Glutamatergic neuron (in vitro differentiated cells): ENCODE results near the gene OR56B1. TPM values are rescaled to one million over a fixed set of nuclear protein-coding genes. Genes with fewer than 3 reads are reported as not detected.

ENCODE experiments used
- DNase-seq: peaks from one replicate; pipeline ENCODE4 v3.0.0; 2022
- H3K27ac Mint-ChIP-seq: one replicate; pipeline ENCODE4 v1.8.0; 2020; ENCODE audit warnings: mild to moderate bottlenecking, mixed read lengths, inconsistent platforms; ENCODE audit not compliant: unreplicated experiment
- H3K27me3 Mint-ChIP-seq: one replicate; pipeline ENCODE4 v1.8.0; 2020; ENCODE audit warnings: mild to moderate bottlenecking, moderate library complexity, mixed read lengths, inconsistent platforms; ENCODE audit not compliant: unreplicated experiment
- H3K36me3 Mint-ChIP-seq: one replicate; pipeline ENCODE4 v1.8.0; 2020; ENCODE audit warnings: mild to moderate bottlenecking, mixed read lengths, inconsistent platforms; ENCODE audit not compliant: unreplicated experiment
- H3K4me1 Mint-ChIP-seq: one replicate; pipeline ENCODE4 v1.8.0; 2020; ENCODE audit warnings: mild to moderate bottlenecking, low read depth, mixed read lengths, inconsistent platforms; ENCODE audit not compliant: unreplicated experiment
- H3K4me3 Mint-ChIP-seq: one replicate; pipeline ENCODE4 v1.8.0; 2020; ENCODE audit warnings: mild to moderate bottlenecking, mixed read lengths, inconsistent platforms; ENCODE audit not compliant: unreplicated experiment
- H3K9me3 Mint-ChIP-seq: one replicate; pipeline ENCODE4 v1.8.0; 2020; ENCODE audit warnings: mild to moderate bottlenecking, moderate library complexity, mixed read lengths, inconsistent platforms; ENCODE audit not compliant: unreplicated experiment
- CTCF ChIP-seq: fragments of 200-600 bp; sonication (generic); IDR thresholded peaks from one replicate; pipeline ENCODE4 v1.5.0; 2021; ENCODE audit not compliant: partially characterized antibody, unreplicated experiment
- total RNA-seq: library from RNA; stranded (reverse); fragmentation: NEBNext Ultra II Directional; extraction: Animal tissue kit (Norgen Biotek cat#: 25700); gene quantifications from one replicate; pipeline ENCODE4 v1.2.1, GENCODE V29; 2021; ENCODE audit not compliant: unreplicated experiment

OR56B1 gene
- total RNA-seq, 1 donor from 2014 or later, result not detected

- Mint-ChIP-seq H3K9me3 (no peaks in the 10 kb centered on the region), H3K4me1 (no peaks in the 10 kb centered on the region), H3K36me3 (no peaks in the 10 kb centered on the region), H3K4me3 (no peak overlapping the region), H3K27me3 (no peaks in the 10 kb centered on the region), H3K27ac (no peak overlapping the region)
- no peak for TF ChIP-seq CTCF
- DNase-seq, result no peak
Measured at GRCh38 chr11:5749836-5750235, 13.6 kb downstream of the OR56B1 start.

GRCh38 chr11:5753943-5754342 lies 17.7 kb downstream of the OR56B1 start, which contains the start of gene OR52N4:
OR52N4 (plus strand) TSS chr11:5754243; CDS start chr11:5754741, 498 bp downstream.
- Mint-ChIP-seq H3K4me1 (no peaks in the 10 kb centered on the region), H3K27me3 (no peaks in the 10 kb centered on the region), H3K27ac (no peak within 1 kb of the TSS), H3K36me3 (no peaks in the 10 kb centered on the region), H3K9me3 (no peaks in the 10 kb centered on the region), H3K4me3 (no peak within 1 kb of the TSS)
- no peak for TF ChIP-seq CTCF
- no peak for DNase-seq

- H3K27me3 Mint-ChIP-seq, result no peaks in the 10 kb centered on the region
- no peaks in the 10 kb centered on the region for H3K9me3 Mint-ChIP-seq
- TF ChIP-seq CTCF, result no peak
- H3K4me1 Mint-ChIP-seq, result no peaks in the 10 kb centered on the region
- DNase-seq, result no peak
- H3K27ac Mint-ChIP-seq, result no peak overlapping the region
- no peaks in the 10 kb centered on the region for H3K36me3 Mint-ChIP-seq
- no peak overlapping the region for H3K4me3 Mint-ChIP-seq
Measured at GRCh38 chr11:5767056-5767455, 30.8 kb downstream of the OR56B1 start.

- no peak for TF ChIP-seq CTCF
- no peak within 1 kb of the TSS for H3K27ac Mint-ChIP-seq
- no peaks in the 10 kb centered on the region for H3K9me3 Mint-ChIP-seq
- H3K36me3 Mint-ChIP-seq, result no peaks in the 10 kb centered on the region
- DNase-seq, result no peak
- no peak within 1 kb of the TSS for H3K4me3 Mint-ChIP-seq
- H3K27me3 Mint-ChIP-seq, result no peaks in the 10 kb centered on the region
- H3K4me1 Mint-ChIP-seq, result no peaks in the 10 kb centered on the region
Measured at GRCh38 chr11:5783255-5783654, 47.0 kb downstream of the OR56B1 start, which contains the start of gene OR52N5. OR52N5 (minus strand) TSS chr11:5783355; CDS start chr11:5778634, 4,721 bp downstream.

Other genes with a start within 250 kb of the OR56B1 start
- gene OR52D1, start 247.8 kb upstream of the OR56B1 start, total RNA-seq, result not detected
- gene UBQLN3, start 226.5 kb upstream of the OR56B1 start, total RNA-seq, result not detected
- not detected for gene UBQLNL, start 219.7 kb upstream of the OR56B1 start, total RNA-seq
- not detected for gene OR52H1, start 187.9 kb upstream of the OR56B1 start, total RNA-seq
- not detected for gene OR52B6, start 155.6 kb upstream of the OR56B1 start, total RNA-seq
- gene TRIM6, start 139.8 kb upstream of the OR56B1 start, total RNA-seq, result 0.64 TPM
- not detected for gene TRIM34, start 111.4 kb upstream of the OR56B1 start, total RNA-seq
- 2.6 TPM for gene TRIM5, start 51.4 kb upstream of the OR56B1 start, total RNA-seq
- gene TRIM22, start 46.7 kb upstream of the OR56B1 start, total RNA-seq, result 5.0 TPM
- gene OR52N4, start 17.8 kb downstream of the OR56B1 start, total RNA-seq, result not detected
- not detected for gene OR52N5, start 46.9 kb downstream of the OR56B1 start, total RNA-seq
- gene OR52N1, start 54.8 kb downstream of the OR56B1 start, total RNA-seq, result not detected
- not detected for gene OR52N2, start 72.5 kb downstream of the OR56B1 start, total RNA-seq
- not detected for gene OR52E6, start 105.4 kb downstream of the OR56B1 start, total RNA-seq
- not detected for gene OR52E8, start 121.2 kb downstream of the OR56B1 start, total RNA-seq
- gene OR52E4, start 144.2 kb downstream of the OR56B1 start, total RNA-seq, result not detected
- gene OR52E5, start 156.8 kb downstream of the OR56B1 start, total RNA-seq, result not detected
- gene OR56A3, start 205.8 kb downstream of the OR56B1 start, total RNA-seq, result not detected
- not detected for gene OR56A5, start 232.0 kb downstream of the OR56B1 start, total RNA-seq